Stimulated activated CD4-positive, alpha-beta T cell treated with anti-CD3 and anti-CD28 coated beads, Interleukin-4, amount 100 ng/mL, for 1 hour (primary cell): ENCODE measurements around the gene YLPM1.

ENCODE experiments used
- DNase-seq: peaks from one replicate; pipeline ENCODE4 v3.0.0-alpha.2; 2020

Gene YLPM1

GRCh38 chr14:74846168-74846567, 83.1 kb downstream of the YLPM1 start:
- DNase-seq, result no peak

- no peak for DNase-seq
These were observed 84.0 kb downstream of the YLPM1 start for GRCh38 chr14:74846968-74847665.

- DNase-seq, result no peak
These were observed 85.7 kb downstream of the YLPM1 start for GRCh38 chr14:74848768-74849167.

- DNase-seq, result no peak
These were observed 89.9 kb downstream of the YLPM1 start for GRCh38 chr14:74852922-74853530.

GRCh38 chr14:74853581-74853980, 90.5 kb downstream of the YLPM1 start:
- DNase-seq, result no peak

- DNase-seq, result no peak
These were observed 91.9 kb downstream of the YLPM1 start for GRCh38 chr14:74855021-74855420.

GRCh38 chr14:74855945-74856344, 92.8 kb downstream of the YLPM1 start:
- no peak for DNase-seq

- no peak for DNase-seq
These were observed 93.2 kb downstream of the YLPM1 start for GRCh38 chr14:74856366-74856765.

- no peak for DNase-seq
These were observed 94.9 kb downstream of the YLPM1 start for GRCh38 chr14:74858022-74858421.

- no peak for DNase-seq
These were observed 96.8 kb downstream of the YLPM1 start for GRCh38 chr14:74859757-74860552.

- peak; percentile 94 for DNase-seq
These were observed 98.0 kb downstream of the YLPM1 start for GRCh38 chr14:74860899-74861733.

- no peak for DNase-seq
These were observed 98.6 kb downstream of the YLPM1 start for GRCh38 chr14:74861734-74862090.

GRCh38 chr14:74863274-74863673, 100.2 kb downstream of the YLPM1 start:
- no peak for DNase-seq

- DNase-seq, result no peak
These were observed 101.1 kb downstream of the YLPM1 start for GRCh38 chr14:74864198-74864597.

- DNase-seq, result no peak
These were observed 102.0 kb downstream of the YLPM1 start for GRCh38 chr14:74865156-74865555.

GRCh38 chr14:74866708-74867389, 103.7 kb downstream of the YLPM1 start:
- no peak for DNase-seq

GRCh38 chr14:74867673-74868072, 104.6 kb downstream of the YLPM1 start:
- DNase-seq, result peak; percentile 27

GRCh38 chr14:74868739-74869138, 105.6 kb downstream of the YLPM1 start:
- DNase-seq, result no peak

GRCh38 chr14:74871819-74872218, 108.7 kb downstream of the YLPM1 start:
- no peak for DNase-seq

- DNase-seq, result no peak
These were observed 112.1 kb downstream of the YLPM1 start for GRCh38 chr14:74875204-74875603.

GRCh38 chr14:74875941-74876913, 113.1 kb downstream of the YLPM1 start, which contains the start of gene PROX2:
Gene PROX2 (minus strand): TSS chr14:74876145. CDS start chr14:74863834, 12,311 bp downstream.
- peak; percentile 15 for DNase-seq
